ENCODE data around the gene WDR27.
"Not testable (repeated sequence)": the region's sequence is repeated elsewhere in the genome, so short reads cannot be mapped to it uniquely, and the experiment has no call there.

Gene WDR27

GRCh38 chr6:169449221-169449620, 252.6 kb downstream of the WDR27 start:
- ChIA-PET CTCF (no interaction called here), POLR2A (ENCODE audit: low non-redundant PET) (no interaction called here)
- TF ChIP-seq CTCF (conservative IDR thresholded peaks at IDR 0.05; ENCODE audit: low read depth), result no peak
- H3K27ac ChIP-seq, result no peak overlapping the region
- DNase-seq (ENCODE audit: low spot score), result no peak

- CTCF ChIA-PET, result interaction anchor here (0.6 to 0.7 kb wide), 3 partner anchors 111 to 494 kb away, joined by 3 read pairs; no protein-coding TSS in a partner anchor
- H3K27ac ChIP-seq, result no peak overlapping the region
- POLR2A ChIA-PET (ENCODE audit: low non-redundant PET), result no interaction called here
- no peak for DNase-seq (ENCODE audit: low spot score)
- no peak for TF ChIP-seq CTCF (conservative IDR thresholded peaks at IDR 0.05; ENCODE audit: low read depth)
These were observed 255.9 kb downstream of the WDR27 start for GRCh38 chr6:169445661-169446581.

- no peak for DNase-seq (ENCODE audit: low spot score)
- ChIA-PET CTCF (interaction anchor here (0.6 to 0.7 kb wide), 2 partner anchors 154 to 494 kb away, joined by 3 read pairs; no protein-coding TSS in a partner anchor), POLR2A (ENCODE audit: low non-redundant PET) (no interaction called here)
- TF ChIP-seq CTCF (conservative IDR thresholded peaks at IDR 0.05; ENCODE audit: low read depth), result no peak
- no peak overlapping the region for H3K27ac ChIP-seq
These were observed 256.6 kb downstream of the WDR27 start for GRCh38 chr6:169445227-169445626.

- ChIA-PET POLR2A (ENCODE audit: low non-redundant PET) (no interaction called here), CTCF (no interaction called here)
These were observed 260.5 kb downstream of the WDR27 start for GRCh38 chr6:169441292-169441691.

GRCh38 chr6:169439710-169440109, 262.1 kb downstream of the WDR27 start:
- H3K27ac ChIP-seq, result no peak overlapping the region
- DNase-seq (ENCODE audit: low spot score), result no peak
- ChIA-PET CTCF (no interaction called here), POLR2A (ENCODE audit: low non-redundant PET) (no interaction called here)
- TF ChIP-seq CTCF (conservative IDR thresholded peaks at IDR 0.05; ENCODE audit: low read depth), result no peak

More at GRCh38 chr6:169441292-169441691, 260.5 kb downstream of the WDR27 start:
- no peak for TF ChIP-seq CTCF (conservative IDR thresholded peaks at IDR 0.05; ENCODE audit: low read depth)
- H3K27ac ChIP-seq, result no peak overlapping the region
- DNase-seq (ENCODE audit: low spot score), result no peak

- POLR2A ChIA-PET (ENCODE audit: low non-redundant PET); H3K27ac ChIP-seq; DNase-seq (ENCODE audit: low spot score); CTCF ChIA-PET: not testable (repeated sequence)
These were observed 267.3 kb downstream of the WDR27 start for GRCh38 chr6:169434554-169434953.

GRCh38 chr6:169429001-169429400, 272.8 kb downstream of the WDR27 start:
- POLR2A ChIA-PET (ENCODE audit: low non-redundant PET), result no interaction called here
- no peak overlapping the region for H3K27ac ChIP-seq
- DNase-seq (ENCODE audit: low spot score), result no peak
- CTCF ChIA-PET, result no interaction called here
- no peak for TF ChIP-seq CTCF (conservative IDR thresholded peaks at IDR 0.05; ENCODE audit: low read depth)
